ENCODE results near the gene PSMA5. TPM values are rescaled to one million over a fixed set of nuclear protein-coding genes. Genes with fewer than 3 reads are reported as not detected.
A peak's percentile ranks its signal among the peaks of the same experiment; 100 is the strongest.

Gene PSMA5
- total and polyA plus RNA-seq, 2 of the 13 experiments (the other 11 are each of a cell fraction or from before 2014, with no cell fraction given) = 140 to 169 TPM

- TF ChIP-seq SMARCE1 (IDR thresholded peaks at IDR 0.05; ENCODE audit: borderline replicate concordance) = no peak
- TF ChIP-seq STAG1 (CRISPR knock-in tag; IDR thresholded peaks at IDR 0.05) = no peak
- TF ChIP-seq, protein P1, sequence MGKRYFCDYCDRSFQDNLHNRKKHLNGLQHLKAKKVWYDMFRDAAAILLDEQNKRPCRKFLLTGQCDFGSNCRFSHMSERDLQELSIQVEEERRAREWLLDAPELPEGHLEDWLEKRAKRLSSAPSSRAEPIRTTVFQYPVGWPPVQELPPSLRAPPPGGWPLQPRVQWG (CRISPR knock-in tag; IDR thresholded peaks at IDR 0.05; ENCODE audit: borderline replicate concordance, low read depth) = no peak
- TF ChIP-seq RELA (CRISPR knock-in tag; IDR thresholded peaks at IDR 0.05) = no peak
- no peak for TF ChIP-seq SOX6 (IDR thresholded peaks at IDR 0.05)
- TF ChIP-seq SOX6 (CRISPR knock-in tag; IDR thresholded peaks at IDR 0.05) = peak; percentile 76; the same call in 1 of the 2 replicates
- TF ChIP-seq AHDC1 (CRISPR knock-in tag; IDR thresholded peaks at IDR 0.05; ENCODE audit: borderline replicate concordance) = peak; percentile 62
- no peak for TF ChIP-seq ZNF230 (CRISPR knock-in tag; IDR thresholded peaks at IDR 0.05)
- TF ChIP-seq HIVEP1 (CRISPR knock-in tag; IDR thresholded peaks at IDR 0.05) = no peak
- no peak for TF ChIP-seq ZNF710 (CRISPR knock-in tag; IDR thresholded peaks at IDR 0.05; ENCODE audit: borderline replicate concordance)
- no peak for TF ChIP-seq CBX2 (IDR thresholded peaks at IDR 0.05; ENCODE audit: low read depth, low read length)
- no peak for TF ChIP-seq CBX2 (CRISPR knock-in tag; IDR thresholded peaks at IDR 0.05; ENCODE audit: low read depth)
- TF ChIP-seq, protein P2, sequence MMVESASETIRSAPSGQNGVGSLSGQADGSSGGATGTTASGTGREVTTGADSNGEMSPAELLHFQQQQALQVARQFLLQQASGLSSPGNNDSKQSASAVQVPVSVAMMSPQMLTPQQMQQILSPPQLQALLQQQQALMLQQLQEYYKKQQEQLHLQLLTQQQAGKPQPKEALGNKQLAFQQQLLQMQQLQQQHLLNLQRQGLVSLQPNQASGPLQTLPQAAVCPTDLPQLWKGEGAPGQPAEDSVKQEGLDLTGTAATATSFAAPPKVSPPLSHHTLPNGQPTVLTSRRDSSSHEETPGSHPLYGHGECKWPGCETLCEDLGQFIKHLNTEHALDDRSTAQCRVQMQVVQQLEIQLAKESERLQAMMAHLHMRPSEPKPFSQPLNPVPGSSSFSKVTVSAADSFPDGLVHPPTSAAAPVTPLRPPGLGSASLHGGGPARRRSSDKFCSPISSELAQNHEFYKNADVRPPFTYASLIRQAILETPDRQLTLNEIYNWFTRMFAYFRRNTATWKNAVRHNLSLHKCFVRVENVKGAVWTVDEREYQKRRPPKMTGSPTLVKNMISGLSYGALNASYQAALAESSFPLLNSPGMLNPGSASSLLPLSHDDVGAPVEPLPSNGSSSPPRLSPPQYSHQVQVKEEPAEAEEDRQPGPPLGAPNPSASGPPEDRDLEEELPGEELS (CRISPR knock-in tag; IDR thresholded peaks at IDR 0.05) = peak; percentile 63; the same call in 1 of the 2 replicates
- TF ChIP-seq MIER3 (CRISPR knock-in tag; IDR thresholded peaks at IDR 0.05; ENCODE audit: borderline replicate concordance) = no peak
- no peak for TF ChIP-seq TRIM24 (CRISPR knock-in tag; IDR thresholded peaks at IDR 0.05)
- no peak for TF ChIP-seq PTBP1 (IDR thresholded peaks at IDR 0.05; ENCODE audit: low read depth, low read length, poor library complexity, severe bottlenecking)
- TF ChIP-seq ZNF138 (CRISPR knock-in tag; IDR thresholded peaks at IDR 0.05; ENCODE audit: low read depth) = no peak
- TF ChIP-seq CEBPB (IDR thresholded peaks at IDR 0.05; ENCODE audit: borderline replicate concordance, low read depth, low read length) = peak; percentile 77
- TF ChIP-seq ZSCAN9 (CRISPR knock-in tag; IDR thresholded peaks at IDR 0.05; ENCODE audit: borderline replicate concordance) = no peak
- no peak for TF ChIP-seq ZNF605 (CRISPR knock-in tag; IDR thresholded peaks at IDR 0.05)
- TF ChIP-seq ASH2L (IDR thresholded peaks at IDR 0.05; ENCODE audit: insufficient read length, low read depth, low read length) = peak; percentile 60
Measured at GRCh38 chr1:109370712-109371340, 55.4 kb downstream of the PSMA5 start (continued).
